GM12892 (cell line): ENCODE measurements around the gene EMX2.

ENCODE experiments used
- DNase-seq: peaks from one replicate; pipeline ENCODE4 v3.0.0; 2011; ENCODE audit not compliant: insufficient read length
- FAIRE-seq: peaks from 2 replicates; lab custom pipeline; 2011; peaks lifted over from hg19 to GRCh38; lab: Jason Lieb, UNC
- POLR2A ChIP-seq: IDR thresholded peaks from 2 replicates; pipeline ENCODE4 v1.6.1; 2011; ENCODE audit warnings: low read depth, low read length, control low read depth
- POLR2AphosphoS5 ChIP-seq: IDR thresholded peaks from 2 replicates; pipeline ENCODE4 v1.6.1; 2011; ENCODE audit warnings: low read depth, low read length, control low read depth
- TAF1 ChIP-seq: IDR thresholded peaks from 2 replicates; pipeline ENCODE4 v1.6.1; 2011; ENCODE audit warnings: low read depth, mild to moderate bottlenecking, control low read depth, low read length, borderline replicate concordance

Gene EMX2

GRCh38 chr10:117533507-117534281 lies 8.9 kb upstream of the EMX2 start:
- TF ChIP-seq POLR2AphosphoS5 (no peak), TAF1 (no peak)
- no peak for FAIRE-seq
- no peak for DNase-seq

GRCh38 chr10:117534321-117535297 lies 7.9 kb upstream of the EMX2 start:
- no peak for DNase-seq
- TF ChIP-seq POLR2A: no peak
- TF ChIP-seq TAF1: no peak
- TF ChIP-seq POLR2AphosphoS5: no peak
- FAIRE-seq: no peak

- no peak for TF ChIP-seq POLR2A
- no peak for TF ChIP-seq POLR2AphosphoS5
- no peak for TF ChIP-seq TAF1
- DNase-seq (no peak), FAIRE-seq (no peak)
These were observed 7.1 kb upstream of the EMX2 start for GRCh38 chr10:117535298-117536071.

- DNase-seq (no peak), FAIRE-seq (no peak)
- TF ChIP-seq TAF1: no peak
- no peak for TF ChIP-seq POLR2A
These were observed 6.3 kb upstream of the EMX2 start for GRCh38 chr10:117536072-117536865.

GRCh38 chr10:117536866-117537435 lies 5.6 kb upstream of the EMX2 start:
- TF ChIP-seq TAF1: no peak
- no peak for TF ChIP-seq POLR2AphosphoS5
- TF ChIP-seq POLR2A: no peak
- DNase-seq: no peak
- FAIRE-seq: no peak

- DNase-seq (peak; percentile 61), FAIRE-seq (no peak)
- TF ChIP-seq TAF1: no peak
- TF ChIP-seq POLR2AphosphoS5: no peak
- no peak for TF ChIP-seq POLR2A
These were observed 5.1 kb upstream of the EMX2 start for GRCh38 chr10:117537436-117537903.

- TF ChIP-seq TAF1 (no peak), POLR2A (no peak), POLR2AphosphoS5 (no peak)
- DNase-seq (no peak), FAIRE-seq (no peak)
These were observed 4.5 kb upstream of the EMX2 start for GRCh38 chr10:117537904-117538524.

GRCh38 chr10:117539361-117539773 lies 3.2 kb upstream of the EMX2 start:
- no peak for FAIRE-seq
- TF ChIP-seq TAF1: no peak
- TF ChIP-seq POLR2A: no peak
- no peak for DNase-seq

GRCh38 chr10:117539903-117540639 lies 2.5 kb upstream of the EMX2 start:
- FAIRE-seq (no peak), DNase-seq (no peak)
- TF ChIP-seq POLR2AphosphoS5 (no peak), POLR2A (no peak), TAF1 (no peak)
